Mammary epithelial cell (primary cell): ENCODE results near the gene GPRC5C.

Experiments
- EZH2 ChIP-seq: IDR thresholded peaks from 2 replicates; pipeline ENCODE4 v1.6.1; 2012; ENCODE audit warnings: low read length, inconsistent platforms, borderline replicate concordance
- TF ChIP-seq, protein P1 (sequence below), 2 donors: IDR thresholded peaks in 1 of 2; conservative IDR thresholded peaks in 1 of 2; 2 replicates each; pipeline ENCODE4 v1.5.1; 2011 to 2012; ENCODE audit warnings: inconsistent platforms in 2 of 2, low read length in 2 of 2, mild to moderate bottlenecking in 2 of 2, control low read depth in 1 of 2, low read depth in 1 of 2; ENCODE audit not compliant: insufficient read depth in 1 of 2; ENCODE audit errors: extremely low read depth in 1 of 2

DNA sequence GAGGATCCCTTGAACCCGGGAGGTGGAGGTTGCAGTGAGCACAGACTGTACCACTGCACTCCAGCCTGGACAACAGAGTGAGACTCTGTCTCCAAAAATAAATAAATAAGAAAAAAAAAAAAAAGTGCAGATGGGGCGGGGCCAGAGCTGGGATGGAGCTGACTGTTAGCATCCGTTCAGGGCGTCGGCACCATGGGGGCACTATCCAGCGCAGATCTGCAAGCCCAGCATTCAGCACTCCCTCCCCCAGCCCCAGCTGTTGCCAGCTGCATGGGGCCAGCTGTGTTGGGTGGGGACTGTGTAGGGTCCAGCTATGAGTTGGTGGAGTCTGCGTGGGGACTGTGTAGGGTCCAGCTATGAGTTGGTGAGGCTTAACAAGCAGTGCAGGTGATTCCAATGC lies 13.3 kb downstream of the GPRC5C start:
- TF ChIP-seq, protein P1, sequence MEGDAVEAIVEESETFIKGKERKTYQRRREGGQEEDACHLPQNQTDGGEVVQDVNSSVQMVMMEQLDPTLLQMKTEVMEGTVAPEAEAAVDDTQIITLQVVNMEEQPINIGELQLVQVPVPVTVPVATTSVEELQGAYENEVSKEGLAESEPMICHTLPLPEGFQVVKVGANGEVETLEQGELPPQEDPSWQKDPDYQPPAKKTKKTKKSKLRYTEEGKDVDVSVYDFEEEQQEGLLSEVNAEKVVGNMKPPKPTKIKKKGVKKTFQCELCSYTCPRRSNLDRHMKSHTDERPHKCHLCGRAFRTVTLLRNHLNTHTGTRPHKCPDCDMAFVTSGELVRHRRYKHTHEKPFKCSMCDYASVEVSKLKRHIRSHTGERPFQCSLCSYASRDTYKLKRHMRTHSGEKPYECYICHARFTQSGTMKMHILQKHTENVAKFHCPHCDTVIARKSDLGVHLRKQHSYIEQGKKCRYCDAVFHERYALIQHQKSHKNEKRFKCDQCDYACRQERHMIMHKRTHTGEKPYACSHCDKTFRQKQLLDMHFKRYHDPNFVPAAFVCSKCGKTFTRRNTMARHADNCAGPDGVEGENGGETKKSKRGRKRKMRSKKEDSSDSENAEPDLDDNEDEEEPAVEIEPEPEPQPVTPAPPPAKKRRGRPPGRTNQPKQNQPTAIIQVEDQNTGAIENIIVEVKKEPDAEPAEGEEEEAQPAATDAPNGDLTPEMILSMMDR (conservative IDR thresholded peaks at IDR 0.05 in 1 of 2, IDR thresholded peaks at IDR 0.05 in 1 of 2; ENCODE audit: extremely low read depth in 1 of 2, insufficient read depth in 1 of 2, low read depth in 1 of 2, low read length in 2 of 2): no peak
- no peak for TF ChIP-seq EZH2
